Measurements from ENCODE around the gene HFE. TPM values are rescaled to one million over a fixed set of nuclear protein-coding genes. Genes with fewer than 3 reads are reported as not detected.

The HFE gene
- total RNA-seq, 1 experiment from 2014 or later: 0.19 TPM

- H3K79me2 ChIP-seq (ENCODE audit: low read length): no peaks in the 10 kb centered on the region
- H3K4me3 ChIP-seq (ENCODE audit: low read length): no peak overlapping the region
- no peaks in the 10 kb centered on the region for H3K4me1 ChIP-seq (ENCODE audit: low read length)
- no peaks in the 10 kb centered on the region for H3K36me3 ChIP-seq (ENCODE audit: insufficient read depth, low read length)
- H3K9ac ChIP-seq (ENCODE audit: low read length): no peak overlapping the region
- no peaks in the 10 kb centered on the region for H3K9me3 ChIP-seq (ENCODE audit: low read length)
- peak; percentile 82 for DNase-seq
- H3K9me2 ChIP-seq (replicated peaks; ENCODE audit: insufficient read depth, low read length): no peaks in the 10 kb centered on the region
- H2AFZ ChIP-seq (ENCODE audit: low read length): no peak overlapping the region
- no peaks in the 10 kb centered on the region; the same call in none of the 2 replicates for H3K27me3 ChIP-seq (ENCODE audit: low read length)
- no peak overlapping the region for H3K4me2 ChIP-seq (ENCODE audit: low read depth, low read length, poor library complexity, severe bottlenecking)
- H4K20me1 ChIP-seq (ENCODE audit: insufficient read depth, low read depth, low read length): no peaks in the 10 kb centered on the region
- H3K27ac ChIP-seq (ENCODE audit: low read length): no peak overlapping the region
Measured at GRCh38 chr6:26097268-26097875, 10.1 kb downstream of the HFE start.

GRCh38 chr6:26103141-26103769 is 16.0 kb downstream of the HFE start:
- no peaks in the 10 kb centered on the region for H3K9me2 ChIP-seq (replicated peaks; ENCODE audit: insufficient read depth, low read length)
- H3K9ac ChIP-seq (ENCODE audit: low read length): peak overlapping the region; percentile 9
- no peaks in the 10 kb centered on the region for H3K9me3 ChIP-seq (ENCODE audit: low read length)
- peak overlapping the region; percentile 69 for H3K4me2 ChIP-seq (ENCODE audit: low read depth, low read length, poor library complexity, severe bottlenecking)
- peaks cover 15% of the 10 kb centered on the region for H3K4me1 ChIP-seq (ENCODE audit: low read length)
- no peaks in the 10 kb centered on the region for H3K36me3 ChIP-seq (ENCODE audit: insufficient read depth, low read length)
- H3K27me3 ChIP-seq (ENCODE audit: low read length): no peaks in the 10 kb centered on the region
- no peaks in the 10 kb centered on the region for H3K79me2 ChIP-seq (ENCODE audit: low read length)
- no peak for DNase-seq
- H4K20me1 ChIP-seq (ENCODE audit: insufficient read depth, low read depth, low read length): no peaks in the 10 kb centered on the region
- H3K4me3 ChIP-seq (ENCODE audit: low read length): peak overlapping the region; percentile 58
- H3K27ac ChIP-seq (ENCODE audit: low read length): no peak overlapping the region
- H2AFZ ChIP-seq (ENCODE audit: low read length): no peak overlapping the region

GRCh38 chr6:26103770-26104456 is 16.7 kb downstream of the HFE start:
- Histone ChIP-seq H3K4me1 (ENCODE audit: low read length) (peaks cover 15% of the 10 kb centered on the region), H4K20me1 (ENCODE audit: insufficient read depth, low read depth, low read length) (no peaks in the 10 kb centered on the region), H3K27me3 (ENCODE audit: low read length) (no peaks in the 10 kb centered on the region), H2AFZ (ENCODE audit: low read length) (peak overlapping the region; percentile 19; the same call in 1 of the 2 replicates), H3K9me3 (ENCODE audit: low read length) (no peaks in the 10 kb centered on the region), H3K36me3 (ENCODE audit: insufficient read depth, low read length) (no peaks in the 10 kb centered on the region), H3K79me2 (ENCODE audit: low read length) (no peaks in the 10 kb centered on the region), H3K4me3 (ENCODE audit: low read length) (peak overlapping the region; percentile 58), H3K27ac (ENCODE audit: low read length) (peak overlapping the region; percentile 54), H3K4me2 (ENCODE audit: low read depth, low read length, poor library complexity, severe bottlenecking) (peak overlapping the region; percentile 69), H3K9ac (ENCODE audit: low read length) (peak overlapping the region; percentile 50), H3K9me2 (replicated peaks; ENCODE audit: insufficient read depth, low read length) (no peaks in the 10 kb centered on the region)
- DNase-seq: peak; percentile 94

GRCh38 chr6:26104457-26105108 is 17.4 kb downstream of the HFE start:
- Histone ChIP-seq H3K27ac (ENCODE audit: low read length) (peak overlapping the region; percentile 54), H2AFZ (ENCODE audit: low read length) (peak overlapping the region; percentile 19; the same call in 1 of the 2 replicates)

GRCh38 chr6:26105109-26105730 is 18.0 kb downstream of the HFE start:
- H3K4me3 ChIP-seq (ENCODE audit: low read length): no peak overlapping the region
- H2AFZ ChIP-seq (ENCODE audit: low read length): no peak overlapping the region
- peak overlapping the region; percentile 69 for H3K4me2 ChIP-seq (ENCODE audit: low read depth, low read length, poor library complexity, severe bottlenecking)
- H4K20me1 ChIP-seq (ENCODE audit: insufficient read depth, low read depth, low read length): no peaks in the 10 kb centered on the region
- H3K9me3 ChIP-seq (ENCODE audit: low read length): no peaks in the 10 kb centered on the region
- no peaks in the 10 kb centered on the region for H3K79me2 ChIP-seq (ENCODE audit: low read length)
- no peak overlapping the region for H3K9ac ChIP-seq (ENCODE audit: low read length)
- no peaks in the 10 kb centered on the region for H3K27me3 ChIP-seq (ENCODE audit: low read length)
- H3K4me1 ChIP-seq (ENCODE audit: low read length): peaks cover 15% of the 10 kb centered on the region
- no peaks in the 10 kb centered on the region for H3K9me2 ChIP-seq (replicated peaks; ENCODE audit: insufficient read depth, low read length)
- no peak for DNase-seq
- no peak overlapping the region for H3K27ac ChIP-seq (ENCODE audit: low read length)
- H3K36me3 ChIP-seq (ENCODE audit: insufficient read depth, low read length): no peaks in the 10 kb centered on the region

More at GRCh38 chr6:26104457-26105108, 17.4 kb downstream of the HFE start:
- Histone ChIP-seq H3K4me3 (ENCODE audit: low read length) (peak overlapping the region; percentile 58), H3K79me2 (ENCODE audit: low read length) (no peaks in the 10 kb centered on the region), H4K20me1 (ENCODE audit: insufficient read depth, low read depth, low read length) (no peaks in the 10 kb centered on the region), H3K36me3 (ENCODE audit: insufficient read depth, low read length) (no peaks in the 10 kb centered on the region), H3K4me2 (ENCODE audit: low read depth, low read length, poor library complexity, severe bottlenecking) (peak overlapping the region; percentile 69), H3K27me3 (ENCODE audit: low read length) (no peaks in the 10 kb centered on the region), H3K4me1 (ENCODE audit: low read length) (peaks cover 15% of the 10 kb centered on the region), H3K9me2 (replicated peaks; ENCODE audit: insufficient read depth, low read length) (no peaks in the 10 kb centered on the region), H3K9ac (ENCODE audit: low read length) (peak overlapping the region; percentile 50), H3K9me3 (ENCODE audit: low read length) (no peaks in the 10 kb centered on the region)
- DNase-seq: no peak

GRCh38 chr6:26105842-26106241 is 18.6 kb downstream of the HFE start:
- H3K4me3 ChIP-seq (ENCODE audit: low read length): no peak overlapping the region
- H3K27ac ChIP-seq (ENCODE audit: low read length): no peak overlapping the region
- no peaks in the 10 kb centered on the region for H3K27me3 ChIP-seq (ENCODE audit: low read length)

GRCh38 chr6:26107935-26108334 is 20.7 kb downstream of the HFE start:
- no peaks in the 10 kb centered on the region for H3K36me3 ChIP-seq (ENCODE audit: insufficient read depth, low read length)
- H3K27ac ChIP-seq (ENCODE audit: low read length): no peak overlapping the region
- peaks cover 14% of the 10 kb centered on the region for H3K4me1 ChIP-seq (ENCODE audit: low read length)
- H3K27me3 ChIP-seq (ENCODE audit: low read length): no peaks in the 10 kb centered on the region
- H3K9me3 ChIP-seq (ENCODE audit: low read length): no peaks in the 10 kb centered on the region
- no peaks in the 10 kb centered on the region for H3K9me2 ChIP-seq (replicated peaks; ENCODE audit: insufficient read depth, low read length)
- no peak overlapping the region for H3K4me2 ChIP-seq (ENCODE audit: low read depth, low read length, poor library complexity, severe bottlenecking)
- no peak for DNase-seq
- no peaks in the 10 kb centered on the region for H4K20me1 ChIP-seq (ENCODE audit: insufficient read depth, low read depth, low read length)
- H3K9ac ChIP-seq (ENCODE audit: low read length): no peak overlapping the region
- no peak overlapping the region for H2AFZ ChIP-seq (ENCODE audit: low read length)
- no peaks in the 10 kb centered on the region for H3K79me2 ChIP-seq (ENCODE audit: low read length)
- H3K4me3 ChIP-seq (ENCODE audit: low read length): no peak overlapping the region

More at GRCh38 chr6:26105842-26106241, 18.6 kb downstream of the HFE start:
- no peaks in the 10 kb centered on the region for H3K36me3 ChIP-seq (ENCODE audit: insufficient read depth, low read length)
- H4K20me1 ChIP-seq (ENCODE audit: insufficient read depth, low read depth, low read length): no peaks in the 10 kb centered on the region
- no peak overlapping the region for H3K4me2 ChIP-seq (ENCODE audit: low read depth, low read length, poor library complexity, severe bottlenecking)
- no peaks in the 10 kb centered on the region for H3K9me3 ChIP-seq (ENCODE audit: low read length)
- H3K9ac ChIP-seq (ENCODE audit: low read length): no peak overlapping the region
- no peaks in the 10 kb centered on the region for H3K79me2 ChIP-seq (ENCODE audit: low read length)
- H2AFZ ChIP-seq (ENCODE audit: low read length): no peak overlapping the region
- H3K9me2 ChIP-seq (replicated peaks; ENCODE audit: insufficient read depth, low read length): no peaks in the 10 kb centered on the region
- no peak for DNase-seq
- H3K4me1 ChIP-seq (ENCODE audit: low read length): peaks cover 15% of the 10 kb centered on the region
